ENCODE measurements around the gene MRI1. TPM values are rescaled to one million over a fixed set of nuclear protein-coding genes. Genes with fewer than 3 reads are reported as not detected.
"Not testable (repeated sequence)": the region's sequence is repeated elsewhere in the genome, so short reads cannot be mapped to it uniquely, and the experiment has no call there.

MRI1 gene
- 19.1 and 20.2 TPM in 2 replicates for total RNA-seq (2014; rRNA removed; shearing (Covaris generic))
- 172 and 183 TPM in 2 replicates for polyA plus RNA-seq (2014; cell fraction: nucleus; rRNA removed)

DNA sequence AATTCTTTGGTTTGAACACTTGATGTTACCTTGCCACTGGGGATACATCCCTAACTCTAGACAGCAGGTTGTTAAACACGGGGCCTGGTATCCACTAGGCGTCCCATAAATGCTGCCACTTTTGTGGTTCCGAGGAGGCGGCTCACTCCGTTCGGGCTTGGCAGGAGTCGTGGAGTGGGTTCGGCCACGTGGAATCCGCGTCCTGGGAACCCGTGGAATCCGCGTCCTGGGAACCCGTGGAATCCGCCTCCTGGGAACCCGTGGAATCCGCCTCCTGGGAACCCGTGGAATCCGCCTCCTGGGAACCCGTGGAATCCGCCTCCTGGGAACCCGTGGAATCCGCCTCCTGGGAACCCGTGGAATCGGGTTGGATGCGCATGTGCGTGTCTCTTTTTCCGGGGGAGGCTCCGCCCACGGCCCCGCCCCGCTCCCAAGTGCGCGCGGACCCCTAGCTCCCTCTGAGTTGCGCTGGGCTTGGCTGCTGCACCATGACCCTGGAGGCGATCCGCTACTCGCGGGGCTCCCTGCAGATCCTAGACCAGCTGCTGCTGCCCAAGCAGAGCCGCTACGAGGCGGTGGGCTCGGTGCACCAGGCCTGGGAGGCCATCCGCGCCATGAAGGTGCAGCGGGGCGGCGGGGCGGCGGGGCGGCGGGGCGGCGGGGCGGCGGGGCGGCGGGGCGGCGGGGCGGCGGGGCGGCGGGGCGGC, at the start of gene MRI1:
MRI1 (plus strand) TSS at position 422 of the 707 bp plus-strand sequence; CDS start at position 489, 67 bp downstream.
- DNase-seq (ENCODE audit: extremely low read depth, low read depth): no peak

DNA sequence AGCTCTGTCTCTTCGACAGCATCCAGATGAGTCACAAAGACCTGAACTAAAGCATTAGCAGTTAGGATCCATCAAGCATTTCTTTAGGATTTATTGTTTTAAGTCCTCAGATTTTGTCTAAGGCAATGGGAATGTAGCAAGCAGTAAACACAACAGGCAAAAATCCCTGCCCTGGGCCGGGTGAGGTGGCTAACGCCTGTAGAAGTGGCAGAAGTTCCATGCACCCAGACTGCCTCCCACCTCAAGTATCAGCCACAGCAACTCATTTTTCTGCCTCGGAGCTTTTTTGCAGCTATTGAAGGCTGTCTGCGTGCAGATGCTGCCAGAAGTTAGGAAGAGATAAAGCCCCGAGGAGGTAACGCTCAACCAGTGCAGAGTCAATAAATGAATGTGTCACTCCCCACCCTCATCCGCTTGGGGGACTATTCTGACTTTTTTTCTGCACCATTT, 47.1 kb upstream of the MRI1 start:
- DNase-seq (ENCODE audit: extremely low read depth, low read depth): no peak

GRCh38 chr19:13718733-13719132, 45.6 kb upstream of the MRI1 start:
- peak; percentile 55 for DNase-seq (ENCODE audit: extremely low read depth, low read depth)

GRCh38 chr19:13722146-13722545, 42.2 kb upstream of the MRI1 start:
- no peak for DNase-seq (ENCODE audit: extremely low read depth, low read depth)

GRCh38 chr19:13723206-13723605, 41.1 kb upstream of the MRI1 start:
- DNase-seq (ENCODE audit: extremely low read depth, low read depth): no peak

GRCh38 chr19:13726323-13726722, 38.0 kb upstream of the MRI1 start:
- DNase-seq (ENCODE audit: extremely low read depth, low read depth): no peak

GRCh38 chr19:13727798-13728197, 36.5 kb upstream of the MRI1 start:
- DNase-seq (ENCODE audit: extremely low read depth, low read depth): no peak

- no peak for DNase-seq (ENCODE audit: extremely low read depth, low read depth)
These were observed 34.5 kb upstream of the MRI1 start for GRCh38 chr19:13729859-13730258.

DNA sequence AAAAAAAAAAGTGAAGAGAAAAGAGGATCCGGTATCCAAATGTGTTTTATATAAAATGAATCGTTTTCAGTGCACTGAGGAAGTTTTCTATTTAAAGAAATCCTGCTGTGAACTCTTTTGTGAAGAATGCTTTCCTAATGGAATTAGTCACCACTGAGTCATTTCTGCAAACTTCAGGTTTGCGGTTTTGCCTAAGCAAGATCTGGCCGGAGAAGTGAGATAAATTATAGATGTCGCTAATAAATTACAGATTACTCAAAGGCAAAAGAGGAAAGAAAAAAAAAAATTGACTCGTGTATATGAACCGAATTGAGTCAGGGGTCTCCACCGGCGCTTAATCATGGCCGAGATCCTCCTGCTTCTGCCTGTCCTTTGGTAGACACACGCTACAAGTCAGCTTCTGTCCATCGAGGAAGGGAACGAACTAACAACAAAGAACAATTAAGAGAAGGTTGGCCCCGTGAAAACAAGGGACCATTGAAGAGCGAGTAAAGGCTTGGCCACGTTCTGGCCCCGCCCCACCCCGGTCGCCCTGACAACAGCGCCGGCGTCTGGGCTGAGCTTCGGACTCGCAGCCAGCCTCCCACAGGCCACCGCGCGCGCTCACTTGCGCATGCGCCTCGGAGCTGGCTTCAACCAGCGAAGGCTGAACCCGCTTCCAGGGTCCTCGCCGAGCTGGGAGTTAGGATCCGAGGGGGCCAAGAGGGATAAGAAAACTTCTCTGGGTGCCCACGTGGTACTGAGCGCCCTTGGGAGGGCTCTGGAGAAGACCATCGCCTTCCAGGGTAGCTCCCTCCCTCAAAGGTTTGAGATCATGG, 33.0 kb upstream of the MRI1 start:
- DNase-seq (ENCODE audit: extremely low read depth, low read depth): peak; percentile 88

DNA sequence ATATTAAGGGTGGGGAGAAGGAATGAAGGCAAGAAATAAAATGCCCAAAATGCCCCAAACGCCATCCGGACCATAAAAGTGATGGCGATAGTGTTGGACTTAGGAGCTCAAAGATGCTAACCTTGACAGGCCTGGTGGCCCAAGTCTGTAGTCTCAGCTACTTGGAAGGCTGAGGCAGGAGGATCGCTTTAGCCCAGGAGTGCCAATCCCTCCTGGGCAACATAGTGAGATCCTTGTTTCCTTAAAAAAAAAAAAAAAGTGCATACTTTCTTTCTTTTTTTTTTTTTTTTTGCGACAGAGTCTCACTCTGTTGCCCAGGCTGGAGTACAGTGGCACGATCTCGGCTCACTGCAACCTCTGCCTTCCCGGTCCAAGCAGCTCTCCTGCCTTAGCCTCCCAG, 32.0 kb upstream of the MRI1 start:
- no peak for DNase-seq (ENCODE audit: extremely low read depth, low read depth)

DNA sequence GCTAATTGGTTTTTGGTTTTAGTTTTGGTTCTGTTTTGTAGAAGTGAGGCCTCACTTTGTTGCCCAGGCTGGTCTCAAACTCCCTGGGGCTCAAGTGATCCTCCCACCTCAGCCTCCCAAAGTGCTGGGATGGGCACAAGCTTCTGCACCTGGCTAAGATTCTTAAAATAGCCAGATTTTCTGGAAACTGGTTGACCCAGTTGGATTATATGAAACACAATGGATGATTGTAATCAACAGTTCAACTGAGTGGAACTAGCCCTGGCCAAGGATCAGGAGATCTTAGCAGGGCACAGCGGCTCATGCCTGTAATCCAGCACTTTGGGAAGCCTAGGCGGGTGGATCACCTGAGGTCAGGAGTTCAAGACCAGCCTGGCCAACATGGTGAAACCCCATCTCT, 29.6 kb upstream of the MRI1 start:
- no peak for DNase-seq (ENCODE audit: extremely low read depth, low read depth)

DNA sequence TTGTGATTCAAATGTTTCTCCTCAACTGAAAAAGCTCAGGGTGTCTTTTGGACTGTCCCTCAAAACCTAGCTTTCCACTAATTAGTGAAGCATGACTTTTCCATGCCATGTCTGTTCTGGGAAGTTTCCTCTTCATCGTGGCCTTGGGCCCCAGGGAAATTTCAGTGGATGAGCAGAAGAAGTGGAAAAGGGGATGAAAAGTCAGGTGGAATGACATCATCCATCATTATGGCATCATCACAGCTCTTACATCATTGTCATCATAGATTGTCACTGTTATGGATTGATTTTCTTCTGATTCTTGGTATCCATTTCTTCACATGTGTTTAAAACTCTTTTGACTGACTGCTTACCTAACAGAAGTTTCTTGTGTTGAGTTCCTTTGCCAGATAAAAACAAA, 26.2 kb upstream of the MRI1 start:
- no peak for DNase-seq (ENCODE audit: extremely low read depth, low read depth)

DNA sequence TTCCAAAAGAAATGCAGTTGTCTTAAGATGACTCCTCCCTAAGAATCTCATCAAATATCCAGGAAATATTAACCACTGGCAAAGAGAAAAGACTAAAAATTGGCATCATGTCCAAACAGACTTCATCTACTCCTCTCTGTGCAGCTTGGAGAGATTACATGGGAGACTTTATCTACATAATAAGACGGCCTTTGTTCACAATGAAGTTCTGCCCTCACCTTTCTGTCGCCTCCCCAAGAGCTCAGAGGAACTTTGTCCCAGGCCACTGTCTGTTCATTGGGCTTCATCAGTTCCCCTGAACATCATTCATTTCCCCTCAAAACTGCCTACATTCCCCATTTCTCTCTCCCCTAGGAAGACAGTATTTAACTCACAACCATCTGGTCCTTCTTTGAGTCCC, 22.4 kb upstream of the MRI1 start:
- DNase-seq (ENCODE audit: extremely low read depth, low read depth): no peak

GRCh38 chr19:13742756-13743155, 21.6 kb upstream of the MRI1 start:
- no peak for DNase-seq (ENCODE audit: extremely low read depth, low read depth)

GRCh38 chr19:13744174-13744573, 20.1 kb upstream of the MRI1 start:
- no peak for DNase-seq (ENCODE audit: extremely low read depth, low read depth)

GRCh38 chr19:13747098-13747453, 17.2 kb upstream of the MRI1 start:
- no peak for DNase-seq (ENCODE audit: extremely low read depth, low read depth)

- no peak for DNase-seq (ENCODE audit: extremely low read depth, low read depth)
These were observed 16.0 kb upstream of the MRI1 start for GRCh38 chr19:13748169-13748828.

- DNase-seq (ENCODE audit: extremely low read depth, low read depth): no peak
These were observed 12.9 kb upstream of the MRI1 start for GRCh38 chr19:13751436-13751835.

DNA sequence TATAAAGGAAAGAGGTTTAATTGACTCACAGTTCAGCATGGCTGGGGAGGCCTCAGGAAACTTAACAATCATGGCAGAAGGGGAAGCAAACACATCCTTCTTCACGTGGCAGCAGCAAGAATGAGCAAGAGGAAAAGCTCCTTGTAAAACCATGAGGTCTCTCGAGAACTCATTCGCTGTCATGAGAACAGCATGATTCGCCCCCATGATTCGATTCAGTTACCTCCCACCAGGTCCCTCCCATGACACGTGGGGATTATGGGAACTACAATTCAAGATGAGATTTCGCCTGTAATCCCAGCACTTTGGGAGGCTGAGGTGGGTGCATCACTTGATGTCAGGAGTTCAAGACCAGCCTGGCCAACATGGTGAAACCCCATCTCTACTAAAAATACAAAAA, 10.7 kb upstream of the MRI1 start:
- not testable (repeated sequence) for DNase-seq (ENCODE audit: extremely low read depth, low read depth)

DNA sequence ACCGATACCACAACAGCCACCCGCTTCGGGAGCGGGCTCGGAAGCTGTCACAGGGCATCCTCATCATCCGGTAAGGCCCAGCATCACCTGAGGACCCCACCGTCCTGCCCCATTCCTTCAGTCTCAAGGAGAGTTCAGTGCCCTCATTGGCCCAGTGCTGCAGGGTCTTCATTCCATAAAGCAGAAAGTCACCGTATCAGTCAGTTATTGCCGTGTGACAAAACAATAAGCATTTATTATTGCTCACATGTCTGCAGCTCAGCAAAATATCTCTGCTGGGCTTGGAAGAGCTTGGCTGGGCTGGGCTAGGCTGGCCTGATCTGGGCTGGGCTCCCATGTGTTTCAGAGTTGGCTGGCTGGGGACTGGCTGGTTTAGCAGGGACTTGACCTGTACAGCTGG, 8.1 kb upstream of the MRI1 start:
- no peak for DNase-seq (ENCODE audit: extremely low read depth, low read depth)

Data from NCI-H460 (cell line).